Vagina (tissue), 2 donors: ENCODE measurements around the gene KRTAP10-11. TPM values are rescaled to one million over a fixed set of nuclear protein-coding genes. Genes with fewer than 3 reads are reported as not detected.
A peak's percentile ranks its signal among the peaks of the same experiment; 100 is the strongest.

Source experiments
- DNase-seq, 2 donors: peaks; one replicate each; pipeline ENCODE4 v3.0.0-alpha.2; 2017; ENCODE audit errors: extremely low spot score in 2 of 2
- H3K27ac ChIP-seq: fragments of 200-600 bp; sonication (generic); one replicate; pipeline ENCODE4 v1.5.1; 2019
- H3K27me3 ChIP-seq: fragments of 200-600 bp; sonication (generic); one replicate; pipeline ENCODE4 v1.5.1; 2019
- H3K36me3 ChIP-seq, 2 donors: fragments of 200-600 bp; sonication (generic); one replicate each; pipeline ENCODE4 v1.5.1; 2017 to 2019
- H3K4me1 ChIP-seq: fragments of 200-600 bp; sonication (generic); one replicate; pipeline ENCODE4 v1.5.1; 2019
- H3K4me3 ChIP-seq, 2 donors: fragments of 200-600 bp; sonication (generic); 1 replicate in 1 of 2; 2 replicates in 1 of 2; pipeline ENCODE4 v1.5.1; 2016 to 2019
- H3K9me3 ChIP-seq: fragments of 200-600 bp; sonication (generic); one replicate; pipeline ENCODE4 v1.5.1; 2019
- POLR2A ChIP-seq, 2 donors: fragments of 450-650 bp; IDR thresholded peaks; one replicate each; pipeline ENCODE4 v1.6.1; 2017; ENCODE audit warnings: antibody characterized with exemption in 2 of 2, mild to moderate bottlenecking in 2 of 2, moderate library complexity in 2 of 2
- POLR2AphosphoS5 ChIP-seq, 2 donors: sonication (generic); formaldehyde crosslinking; IDR thresholded peaks; one replicate each; pipeline ENCODE4 v1.9.0; 2017; ENCODE audit warnings: antibody characterized with exemption in 2 of 2, mild to moderate bottlenecking in 2 of 2, low read depth in 1 of 2; ENCODE audit not compliant: insufficient read depth in 1 of 2
- intact Hi-C: fragments of 100-400 bp; cut with DNase I; formaldehyde crosslinking; loops from one replicate; pipeline ENCODE4 v1.15.1; 2023
- total RNA-seq: library from RNA; depleted of rRNA; stranded (reverse); fragments of >200 nt; gene quantifications from one replicate; pipeline ENCODE4 v1.2.3, GENCODE V29; 2016
- TF ChIP-seq, protein P1 (sequence below), 3 experiments: fragments of 450-650 bp in 2 of 3; fragments of 200-600 bp in 1 of 3; sonication (generic) in 1 of 3; IDR thresholded peaks; one replicate each; pipeline ENCODE4 v1.5.1; 2017 to 2019; ENCODE audit warnings: antibody characterized with exemption in 3 of 3, mild to moderate bottlenecking in 2 of 3, moderate library complexity in 2 of 3

The KRTAP10-11 gene
- total RNA-seq, 1 donor from 2014 or later: not detected

GRCh38 chr21:44617071-44617501 lies 29.1 kb upstream of the KRTAP10-11 start:
- intact Hi-C loops: no loop called here
- peak; percentile 62 to 88 for DNase-seq
- H3K27ac ChIP-seq: no peak overlapping the region

GRCh38 chr21:44618504-44618903 lies 27.7 kb upstream of the KRTAP10-11 start:
- no peak for DNase-seq
- TF ChIP-seq, protein P1, sequence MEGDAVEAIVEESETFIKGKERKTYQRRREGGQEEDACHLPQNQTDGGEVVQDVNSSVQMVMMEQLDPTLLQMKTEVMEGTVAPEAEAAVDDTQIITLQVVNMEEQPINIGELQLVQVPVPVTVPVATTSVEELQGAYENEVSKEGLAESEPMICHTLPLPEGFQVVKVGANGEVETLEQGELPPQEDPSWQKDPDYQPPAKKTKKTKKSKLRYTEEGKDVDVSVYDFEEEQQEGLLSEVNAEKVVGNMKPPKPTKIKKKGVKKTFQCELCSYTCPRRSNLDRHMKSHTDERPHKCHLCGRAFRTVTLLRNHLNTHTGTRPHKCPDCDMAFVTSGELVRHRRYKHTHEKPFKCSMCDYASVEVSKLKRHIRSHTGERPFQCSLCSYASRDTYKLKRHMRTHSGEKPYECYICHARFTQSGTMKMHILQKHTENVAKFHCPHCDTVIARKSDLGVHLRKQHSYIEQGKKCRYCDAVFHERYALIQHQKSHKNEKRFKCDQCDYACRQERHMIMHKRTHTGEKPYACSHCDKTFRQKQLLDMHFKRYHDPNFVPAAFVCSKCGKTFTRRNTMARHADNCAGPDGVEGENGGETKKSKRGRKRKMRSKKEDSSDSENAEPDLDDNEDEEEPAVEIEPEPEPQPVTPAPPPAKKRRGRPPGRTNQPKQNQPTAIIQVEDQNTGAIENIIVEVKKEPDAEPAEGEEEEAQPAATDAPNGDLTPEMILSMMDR (IDR thresholded peaks at IDR 0.05): no peak
- TF ChIP-seq POLR2AphosphoS5 (IDR thresholded peaks at IDR 0.05; ENCODE audit: insufficient read depth in 1 of 2, low read depth in 1 of 2): no peak
- Histone ChIP-seq H3K27me3 (no peaks in the 10 kb centered on the region), H3K4me3 (no peak overlapping the region), H3K9me3 (no peaks in the 10 kb centered on the region), H3K27ac (no peak overlapping the region), H3K36me3 (no peaks in the 10 kb centered on the region), H3K4me1 (no peaks in the 10 kb centered on the region)
- intact Hi-C loops: no loop called here

More at GRCh38 chr21:44617071-44617501, 29.1 kb upstream of the KRTAP10-11 start:
- no peaks in the 10 kb centered on the region for H3K36me3 ChIP-seq
- H3K9me3 ChIP-seq: no peaks in the 10 kb centered on the region
- no peak overlapping the region for H3K4me3 ChIP-seq
- TF ChIP-seq POLR2A (IDR thresholded peaks at IDR 0.05): no peak
- H3K4me1 ChIP-seq: no peaks in the 10 kb centered on the region
- no peaks in the 10 kb centered on the region for H3K27me3 ChIP-seq

DNA sequence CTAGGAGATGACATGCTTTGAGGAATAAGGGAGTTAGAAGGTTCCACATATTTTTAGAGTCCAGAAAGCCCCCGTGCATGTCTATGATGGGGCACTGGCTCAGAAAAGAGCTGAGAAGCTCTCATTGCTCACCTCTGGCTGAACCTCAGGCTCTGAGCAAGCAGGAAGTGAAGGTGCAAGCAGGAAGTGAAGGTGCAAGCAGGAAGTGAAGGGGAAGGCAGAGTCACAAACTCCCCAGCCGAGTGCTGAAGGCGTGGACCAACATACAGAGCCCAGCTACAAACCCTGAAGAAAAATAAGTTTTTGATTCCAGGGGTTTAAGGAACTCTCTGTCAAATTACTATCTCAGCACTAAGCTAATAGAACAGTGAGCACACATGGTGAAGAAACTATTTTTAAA lies 27.3 kb upstream of the KRTAP10-11 start:
- H3K27me3 ChIP-seq: no peaks in the 10 kb centered on the region
- intact Hi-C loops: no loop called here
- TF ChIP-seq, protein P1 (IDR thresholded peaks at IDR 0.05): no peak
- TF ChIP-seq POLR2A (IDR thresholded peaks at IDR 0.05) (no peak), POLR2AphosphoS5 (IDR thresholded peaks at IDR 0.05; ENCODE audit: insufficient read depth in 1 of 2, low read depth in 1 of 2) (no peak)
- no peak for DNase-seq
- no peak overlapping the region for H3K4me3 ChIP-seq
- H3K27ac ChIP-seq: no peak overlapping the region
- H3K4me1 ChIP-seq: no peaks in the 10 kb centered on the region
- H3K9me3 ChIP-seq: peaks cover 2% of the 10 kb centered on the region
- no peaks in the 10 kb centered on the region for H3K36me3 ChIP-seq

DNA sequence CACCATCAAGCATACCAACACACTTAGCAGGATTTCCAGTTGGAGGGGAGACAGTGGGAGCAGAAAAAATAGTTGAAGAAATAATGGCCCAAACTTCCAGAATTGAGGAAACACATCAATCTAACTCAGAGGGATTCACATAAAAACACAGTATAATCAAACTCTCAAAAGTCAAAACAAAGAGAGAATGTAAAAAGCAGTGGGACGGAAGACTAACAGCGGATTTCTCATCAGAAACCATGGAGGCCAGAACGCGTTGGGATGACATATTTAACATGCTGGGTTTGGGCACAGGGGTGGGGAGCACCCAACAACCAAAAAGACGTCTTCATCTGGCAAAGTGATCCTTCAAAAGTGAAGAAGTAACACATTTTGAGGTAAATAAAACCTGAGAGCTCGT lies 26.3 kb upstream of the KRTAP10-11 start:
- no peak overlapping the region for H3K4me3 ChIP-seq
- no peaks in the 10 kb centered on the region for H3K36me3 ChIP-seq
- no peak overlapping the region for H3K27ac ChIP-seq
- intact Hi-C loops: no loop called here
- no peaks in the 10 kb centered on the region for H3K27me3 ChIP-seq
- H3K9me3 ChIP-seq: peaks cover 6% of the 10 kb centered on the region
- TF ChIP-seq POLR2AphosphoS5 (IDR thresholded peaks at IDR 0.05; ENCODE audit: insufficient read depth in 1 of 2, low read depth in 1 of 2): no peak
- TF ChIP-seq, protein P1 (IDR thresholded peaks at IDR 0.05): no peak
- TF ChIP-seq POLR2A (IDR thresholded peaks at IDR 0.05): no peak
- H3K4me1 ChIP-seq: no peaks in the 10 kb centered on the region
- no peak for DNase-seq

DNA sequence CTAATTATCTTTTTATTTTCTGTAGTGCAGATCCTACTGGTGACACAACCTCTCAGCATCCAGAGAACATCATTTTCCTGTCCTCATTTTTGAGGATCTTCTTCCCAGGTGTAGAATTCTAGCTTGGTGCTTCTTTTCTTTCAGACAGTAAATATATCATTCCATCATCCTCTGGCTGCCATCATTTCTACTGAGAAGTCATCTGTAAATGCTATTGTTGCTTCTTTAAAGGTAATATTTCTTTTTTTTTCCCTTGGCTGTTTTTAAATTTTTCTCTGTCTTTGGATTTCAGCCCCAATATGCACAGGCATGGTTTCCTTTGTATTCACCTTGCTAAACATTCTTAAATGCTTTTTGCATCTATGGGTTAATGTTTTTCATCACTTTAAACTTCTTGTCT lies 22.6 kb upstream of the KRTAP10-11 start:
- Histone ChIP-seq H3K27ac (no peak overlapping the region), H3K27me3 (no peaks in the 10 kb centered on the region), H3K36me3 (no peaks in the 10 kb centered on the region), H3K9me3 (peaks cover 6% of the 10 kb centered on the region), H3K4me1 (no peaks in the 10 kb centered on the region), H3K4me3 (no peak overlapping the region)
- TF ChIP-seq POLR2A (IDR thresholded peaks at IDR 0.05): no peak
- TF ChIP-seq POLR2AphosphoS5 (IDR thresholded peaks at IDR 0.05; ENCODE audit: insufficient read depth in 1 of 2, low read depth in 1 of 2): no peak
- TF ChIP-seq, protein P1 (IDR thresholded peaks at IDR 0.05): no peak
- intact Hi-C loops: no loop called here
- DNase-seq: no peak
